NT2/D1 (cell line): Measurements from ENCODE around the gene TPM1.

Experiments
- YY1 ChIP-seq: IDR thresholded peaks from 2 replicates; pipeline ENCODE4 v1.6.1; 2011; ENCODE audit not compliant: insufficient read length, insufficient read depth
- ZNF274 ChIP-seq: IDR thresholded peaks from 2 replicates; pipeline ENCODE4 v1.6.1; 2011; ENCODE audit warnings: mild to moderate bottlenecking, low read depth, low read length

DNA sequence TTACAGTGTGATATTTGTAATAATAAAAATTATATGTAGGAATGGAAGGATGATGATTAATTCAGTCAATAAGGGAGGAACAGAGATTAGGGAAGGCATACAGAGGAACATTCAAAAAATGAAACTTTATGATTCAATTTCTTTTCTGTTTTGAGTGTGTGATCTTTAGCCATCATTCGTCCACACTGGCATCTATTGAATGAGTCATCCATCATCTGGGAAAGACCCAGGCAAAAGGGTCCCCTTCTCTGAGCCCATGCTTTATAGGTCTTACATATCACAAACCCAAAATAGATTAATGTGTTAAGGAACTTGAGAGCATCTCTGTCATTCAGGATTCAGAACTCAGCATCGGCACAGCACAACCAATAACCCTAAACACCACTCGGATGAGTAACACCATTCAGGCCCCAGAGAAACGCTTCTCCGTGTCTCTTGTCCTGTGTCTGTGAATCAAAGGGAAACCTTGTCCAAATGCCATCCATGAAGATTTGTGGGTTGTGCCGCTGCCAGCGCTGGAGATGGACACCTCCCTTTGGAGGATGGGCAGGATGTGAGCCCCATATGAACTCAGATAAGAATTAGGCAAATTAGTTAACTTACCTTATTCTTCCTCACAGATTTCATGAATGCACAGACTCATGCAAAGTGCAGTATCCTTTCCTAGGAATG lies 21.7 kb upstream of the TPM1 start:
- TF ChIP-seq YY1 = no peak
- no peak for TF ChIP-seq ZNF274
